DOHH2 (cell line): Measurements from ENCODE around the gene FAM117B.

Experiments used
- EZH2phosphoT487 ChIP-seq: fragments of 200-600 bp; sonication (generic); IDR thresholded peaks from 2 replicates; pipeline ENCODE4 v1.6.1; 2017; ENCODE audit warnings: borderline replicate concordance, mild to moderate bottlenecking, antibody characterized with exemption, low read length, moderate library complexity, mixed read lengths
- TF ChIP-seq, protein P1 (sequence below): fragments of 200-600 bp; sonication (generic); IDR thresholded peaks from one replicate; pipeline ENCODE4 v1.5.1; 2014; ENCODE audit warnings: antibody characterized with exemption, mild to moderate bottlenecking, low read depth, low read length; ENCODE audit not compliant: poor library complexity, severe bottlenecking

DNA sequence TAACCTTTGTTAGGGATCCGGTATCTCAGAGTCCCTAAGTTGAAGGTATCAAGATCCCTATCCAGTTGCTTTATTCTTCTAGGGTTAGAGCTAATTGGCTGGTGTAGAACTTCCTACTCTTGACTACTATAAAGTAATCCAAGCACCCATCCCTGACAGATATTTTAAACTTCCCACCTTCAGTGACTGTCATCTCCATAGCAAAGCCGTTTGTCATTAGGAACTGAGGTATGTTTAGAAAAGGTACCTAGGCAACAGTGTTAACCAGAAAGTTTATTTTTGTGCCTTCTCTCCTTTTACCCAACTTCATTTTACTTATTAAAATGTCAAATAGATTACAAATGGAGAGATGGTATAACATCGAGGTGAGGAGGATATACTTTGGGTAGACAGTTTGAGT is 4.5 kb downstream of the FAM117B start:
- TF ChIP-seq, protein P1, sequence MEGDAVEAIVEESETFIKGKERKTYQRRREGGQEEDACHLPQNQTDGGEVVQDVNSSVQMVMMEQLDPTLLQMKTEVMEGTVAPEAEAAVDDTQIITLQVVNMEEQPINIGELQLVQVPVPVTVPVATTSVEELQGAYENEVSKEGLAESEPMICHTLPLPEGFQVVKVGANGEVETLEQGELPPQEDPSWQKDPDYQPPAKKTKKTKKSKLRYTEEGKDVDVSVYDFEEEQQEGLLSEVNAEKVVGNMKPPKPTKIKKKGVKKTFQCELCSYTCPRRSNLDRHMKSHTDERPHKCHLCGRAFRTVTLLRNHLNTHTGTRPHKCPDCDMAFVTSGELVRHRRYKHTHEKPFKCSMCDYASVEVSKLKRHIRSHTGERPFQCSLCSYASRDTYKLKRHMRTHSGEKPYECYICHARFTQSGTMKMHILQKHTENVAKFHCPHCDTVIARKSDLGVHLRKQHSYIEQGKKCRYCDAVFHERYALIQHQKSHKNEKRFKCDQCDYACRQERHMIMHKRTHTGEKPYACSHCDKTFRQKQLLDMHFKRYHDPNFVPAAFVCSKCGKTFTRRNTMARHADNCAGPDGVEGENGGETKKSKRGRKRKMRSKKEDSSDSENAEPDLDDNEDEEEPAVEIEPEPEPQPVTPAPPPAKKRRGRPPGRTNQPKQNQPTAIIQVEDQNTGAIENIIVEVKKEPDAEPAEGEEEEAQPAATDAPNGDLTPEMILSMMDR = no peak
- TF ChIP-seq EZH2phosphoT487 = no peak
